Right atrium auricular region (tissue), 2 donors: ENCODE results near the gene ZNF683. TPM values are rescaled to one million over a fixed set of nuclear protein-coding genes. Genes with fewer than 3 reads are reported as not detected.
A peak's percentile ranks its signal among the peaks of the same experiment; 100 is the strongest.

Experiments used
- DNase-seq: peaks from one replicate; pipeline ENCODE4 v3.0.0-alpha.2; 2019; ENCODE audit warnings: low spot score
- H3K27ac ChIP-seq, 2 donors: fragments of 200-600 bp; sonication (generic); 1 replicate in 1 of 2; 2 replicates in 1 of 2; pipeline ENCODE4 v1.5.1; 2016 to 2019
- H3K27me3 ChIP-seq, 2 donors: fragments of 200-600 bp; sonication (generic); one replicate each; pipeline versions ENCODE4 v1.5.1 to v1.6.0; 2017 to 2019
- H3K36me3 ChIP-seq: fragments of 200-600 bp; sonication (generic); one replicate; pipeline ENCODE4 v1.5.1; 2016
- H3K4me1 ChIP-seq, 2 donors: fragments of 200-600 bp; sonication (generic); one replicate each; pipeline versions ENCODE4 v1.5.1 to v1.6.0; 2017 to 2019
- H3K4me3 ChIP-seq, 2 donors: fragments of 200-600 bp; sonication (generic); 1 replicate in 1 of 2; 2 replicates in 1 of 2; pipeline ENCODE4 v1.5.1; 2017 to 2019; ENCODE audit warnings: mild to moderate bottlenecking in 1 of 2, moderate library complexity in 1 of 2
- H3K9me3 ChIP-seq, 2 donors: fragments of 200-600 bp; sonication (generic); one replicate each; pipeline ENCODE4 v1.5.1; 2019
- total RNA-seq, 2 donors: library from RNA; depleted of rRNA; stranded (reverse); fragments of >200 nt; gene quantifications; one replicate each; pipeline ENCODE4 v1.1.0, GENCODE V29; 2016
- TF ChIP-seq, protein P1 (sequence below), 2 donors: fragments of 200-600 bp; sonication (generic); IDR thresholded peaks; one replicate each; pipeline ENCODE4 v1.5.1; 2019; ENCODE audit warnings: antibody characterized with exemption in 2 of 2

The ZNF683 gene
- total RNA-seq, 2 donors from 2014 or later, result not detected

- H3K4me3 ChIP-seq, result no peak overlapping the region
- H3K9me3 ChIP-seq, result no peaks in the 10 kb centered on the region
- H3K27ac ChIP-seq, result no peak overlapping the region
- TF ChIP-seq, protein P1, sequence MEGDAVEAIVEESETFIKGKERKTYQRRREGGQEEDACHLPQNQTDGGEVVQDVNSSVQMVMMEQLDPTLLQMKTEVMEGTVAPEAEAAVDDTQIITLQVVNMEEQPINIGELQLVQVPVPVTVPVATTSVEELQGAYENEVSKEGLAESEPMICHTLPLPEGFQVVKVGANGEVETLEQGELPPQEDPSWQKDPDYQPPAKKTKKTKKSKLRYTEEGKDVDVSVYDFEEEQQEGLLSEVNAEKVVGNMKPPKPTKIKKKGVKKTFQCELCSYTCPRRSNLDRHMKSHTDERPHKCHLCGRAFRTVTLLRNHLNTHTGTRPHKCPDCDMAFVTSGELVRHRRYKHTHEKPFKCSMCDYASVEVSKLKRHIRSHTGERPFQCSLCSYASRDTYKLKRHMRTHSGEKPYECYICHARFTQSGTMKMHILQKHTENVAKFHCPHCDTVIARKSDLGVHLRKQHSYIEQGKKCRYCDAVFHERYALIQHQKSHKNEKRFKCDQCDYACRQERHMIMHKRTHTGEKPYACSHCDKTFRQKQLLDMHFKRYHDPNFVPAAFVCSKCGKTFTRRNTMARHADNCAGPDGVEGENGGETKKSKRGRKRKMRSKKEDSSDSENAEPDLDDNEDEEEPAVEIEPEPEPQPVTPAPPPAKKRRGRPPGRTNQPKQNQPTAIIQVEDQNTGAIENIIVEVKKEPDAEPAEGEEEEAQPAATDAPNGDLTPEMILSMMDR (IDR thresholded peaks at IDR 0.05), result no peak
- H3K4me1 ChIP-seq, result peaks cover 0 to 5% of the 10 kb centered on the region in 2 donors
- H3K36me3 ChIP-seq, result no peaks in the 10 kb centered on the region
- no peak for DNase-seq
- no peaks in the 10 kb centered on the region for H3K27me3 ChIP-seq
These were observed 51.7 kb downstream of the ZNF683 start for GRCh38 chr1:26320896-26321295.

DNA sequence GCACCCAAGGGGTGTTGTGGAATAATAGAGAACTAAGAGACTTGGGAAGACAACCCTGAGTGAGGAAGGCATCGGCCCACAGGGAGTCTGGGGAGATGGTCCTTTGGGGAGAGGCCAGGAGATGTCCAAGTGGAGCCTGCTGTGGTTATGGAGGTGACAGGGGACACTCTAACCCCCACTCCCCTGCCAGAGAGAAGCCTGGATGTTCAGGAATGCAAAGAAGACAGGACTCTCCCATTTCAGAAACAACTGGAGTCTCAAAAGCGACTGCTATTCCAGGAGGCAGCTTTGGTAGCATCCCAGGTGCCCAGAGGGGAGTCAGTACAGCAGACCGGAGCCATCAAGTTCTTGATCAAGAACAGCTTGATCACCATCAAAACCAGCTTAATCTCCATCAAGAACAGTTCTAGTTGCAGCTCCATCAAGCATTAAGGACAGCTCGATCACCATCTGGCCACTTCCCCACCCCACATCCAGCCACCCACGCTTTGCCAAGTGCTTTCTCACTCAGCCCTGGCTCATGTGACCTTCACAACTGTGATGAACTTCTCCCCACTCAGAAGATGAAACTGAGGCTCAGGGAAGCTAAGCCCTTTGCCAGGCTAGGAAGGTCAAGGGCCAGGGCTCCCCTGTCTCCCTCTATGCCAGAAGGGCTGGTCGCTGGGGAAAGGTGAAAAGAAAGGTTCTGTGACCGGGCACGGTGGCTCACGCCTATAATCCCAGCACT, 54.0 kb downstream of the ZNF683 start:
- Histone ChIP-seq H3K4me1 (peaks cover 0 to 5% of the 10 kb centered on the region in 2 donors), H3K36me3 (no peaks in the 10 kb centered on the region), H3K27me3 (no peaks in the 10 kb centered on the region), H3K4me3 (no peak overlapping the region), H3K27ac (peak overlapping the region in 1 of 2 donors; percentile 35), H3K9me3 (no peaks in the 10 kb centered on the region)
- TF ChIP-seq, protein P1 (IDR thresholded peaks at IDR 0.05), result no peak
- peak; percentile 66 for DNase-seq

DNA sequence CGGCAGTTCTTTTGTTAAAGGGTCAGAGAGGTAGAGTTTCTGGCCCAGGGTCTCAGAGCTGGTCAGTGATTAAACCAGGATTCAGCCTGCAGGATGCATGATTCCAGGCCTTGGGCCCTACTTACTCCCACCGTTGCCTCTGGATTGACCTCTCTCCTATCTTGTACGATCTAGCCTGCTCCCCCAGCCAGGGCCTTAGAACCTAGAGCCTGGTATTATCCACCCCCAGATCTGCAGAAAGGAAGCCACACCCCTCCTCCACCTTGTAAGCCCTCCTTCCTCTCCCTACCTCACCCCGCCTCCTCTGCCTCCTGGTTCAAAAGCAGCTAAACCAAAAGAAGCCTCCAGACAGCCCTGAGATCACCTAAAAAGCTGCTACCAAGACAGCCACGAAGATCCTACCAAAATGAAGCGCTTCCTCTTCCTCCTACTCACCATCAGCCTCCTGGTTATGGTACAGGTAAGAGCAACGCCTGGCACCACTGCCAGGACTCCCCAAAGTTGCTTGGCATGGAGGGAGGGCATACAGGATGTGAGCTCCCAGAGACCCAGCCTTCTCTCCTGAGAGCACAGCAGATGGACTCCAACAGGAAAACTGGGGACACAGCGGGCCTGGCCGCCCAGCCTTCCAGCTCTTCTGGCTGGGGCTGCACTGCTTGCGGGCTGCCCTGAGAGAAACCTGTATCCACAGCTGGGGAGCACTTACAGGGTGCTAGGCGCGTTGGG, 54.8 kb downstream of the ZNF683 start, which contains the start of gene CD52:
TSS of gene CD52 (plus strand) at position 347 of the 726 bp plus-strand sequence. CDS start at position 407, 60 bp downstream.
- peaks cover 0 to 5% of the 10 kb centered on the region in 2 donors for H3K4me1 ChIP-seq
- no peaks in the 10 kb centered on the region for H3K9me3 ChIP-seq
- TF ChIP-seq, protein P1 (IDR thresholded peaks at IDR 0.05), result no peak
- DNase-seq, result no peak
- no peaks in the 10 kb centered on the region for H3K36me3 ChIP-seq
- peak within 1 kb of the TSS in 1 of 2 donors; percentile 35 for H3K27ac ChIP-seq
- H3K4me3 ChIP-seq, result no peak within 1 kb of the TSS
- no peaks in the 10 kb centered on the region for H3K27me3 ChIP-seq

GRCh38 chr1:26317146-26317545, 55.4 kb downstream of the ZNF683 start:
- H3K4me1 ChIP-seq, result peaks cover 0 to 5% of the 10 kb centered on the region in 2 donors
- no peaks in the 10 kb centered on the region for H3K9me3 ChIP-seq
- DNase-seq, result no peak
- H3K36me3 ChIP-seq, result no peaks in the 10 kb centered on the region
- no peak overlapping the region for H3K27ac ChIP-seq
- TF ChIP-seq, protein P1 (IDR thresholded peaks at IDR 0.05), result no peak
- H3K4me3 ChIP-seq, result no peak overlapping the region
- no peaks in the 10 kb centered on the region for H3K27me3 ChIP-seq

DNA sequence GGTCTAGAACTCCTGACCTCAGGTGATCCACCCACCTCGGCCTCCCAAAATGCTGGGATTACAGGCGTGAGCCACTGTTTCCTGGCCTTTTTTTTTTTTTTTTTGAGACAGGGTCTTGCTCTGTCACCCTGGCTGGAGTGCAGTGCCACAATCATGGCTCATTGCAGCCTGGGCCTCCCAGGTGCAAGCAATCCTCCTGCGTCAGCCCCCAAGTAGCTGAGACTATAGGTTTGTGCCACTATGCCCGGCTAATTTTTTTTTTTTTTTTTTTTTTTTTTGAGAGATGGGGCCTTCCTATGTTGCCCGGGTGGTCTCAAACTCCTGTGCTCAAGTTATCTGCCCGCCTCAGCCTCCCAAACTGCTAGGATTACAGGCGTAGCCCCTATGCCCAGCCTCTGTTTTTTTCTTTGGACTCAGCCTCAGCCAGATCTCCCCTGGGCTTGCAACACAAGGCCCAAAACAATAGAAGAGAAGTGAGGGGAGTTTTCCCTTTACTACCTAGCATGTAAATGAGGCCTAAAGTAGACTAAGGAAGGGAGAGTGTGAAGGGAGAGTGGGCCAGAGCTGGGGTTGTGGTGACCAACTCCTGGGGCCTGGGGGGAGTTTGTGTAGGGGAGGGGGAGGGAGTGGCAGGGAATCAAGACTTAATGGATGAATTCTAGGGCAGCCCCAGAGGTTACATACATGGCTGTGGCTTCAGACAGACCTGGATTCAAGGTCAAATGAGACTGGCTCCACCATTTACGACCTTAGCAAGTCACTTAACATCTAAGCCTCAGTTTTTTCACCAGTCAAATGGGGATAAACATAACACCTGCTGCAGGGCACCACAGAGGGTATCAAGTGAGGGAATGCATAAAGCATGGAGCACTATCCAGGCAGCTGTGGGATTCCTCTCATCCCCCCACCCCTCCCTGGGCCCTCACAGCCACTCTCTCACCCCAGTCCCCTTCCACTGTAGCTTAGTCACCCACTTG, 56.4 kb downstream of the ZNF683 start:
- peaks cover 0 to 2% of the 10 kb centered on the region in 2 donors for H3K4me1 ChIP-seq
- no peaks in the 10 kb centered on the region for H3K9me3 ChIP-seq
- no peak overlapping the region for H3K4me3 ChIP-seq
- DNase-seq, result no peak
- no peaks in the 10 kb centered on the region for H3K36me3 ChIP-seq
- H3K27me3 ChIP-seq, result no peaks in the 10 kb centered on the region
- TF ChIP-seq, protein P1 (IDR thresholded peaks at IDR 0.05), result no peak
- H3K27ac ChIP-seq, result no peak overlapping the region
